Activated CD4-positive, alpha-beta T cell treated with anti-CD3 and anti-CD28 coated beads, Interleukin-2, amount 50 U/mL, for 48 hours (primary cell): ENCODE measurements around the gene FAR2.
"Not testable (repeated sequence)": the region's sequence is repeated elsewhere in the genome, so short reads cannot be mapped to it uniquely, and the experiment has no call there.

ENCODE experiments used
- DNase-seq, 2 experiments: peaks; one replicate each; pipeline ENCODE4 v3.0.0-alpha.2; 2020

The FAR2 gene

DNA sequence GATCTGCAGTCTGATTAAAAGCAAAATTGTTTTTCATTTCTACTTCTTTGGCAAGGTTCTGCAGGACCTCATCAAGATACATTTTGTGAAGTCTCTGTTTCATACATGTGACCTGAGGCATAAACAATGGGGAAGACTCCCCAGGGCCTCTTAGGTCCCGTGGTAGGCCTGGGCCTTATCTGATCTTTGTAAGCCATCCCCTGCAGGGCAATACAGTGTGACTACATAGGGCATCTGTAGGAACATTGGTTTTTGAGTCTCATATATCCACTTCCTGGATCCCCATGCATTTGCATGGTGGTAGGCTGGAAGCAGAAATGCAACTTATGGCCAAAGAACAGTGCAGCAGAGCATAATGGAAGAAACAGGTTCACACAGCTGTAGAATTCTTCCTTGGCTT, 6.0 kb downstream of the FAR2 start:
- DNase-seq: no peak

- no peak for DNase-seq
Observed at GRCh38 chr12:29157486-29157946, 8.4 kb downstream of the FAR2 start.

- no peak for DNase-seq
Observed at GRCh38 chr12:29158115-29158763, 9.2 kb downstream of the FAR2 start.

GRCh38 chr12:29159661-29160060, 10.6 kb downstream of the FAR2 start:
- DNase-seq: no peak

GRCh38 chr12:29160230-29160629, 11.2 kb downstream of the FAR2 start:
- DNase-seq: no peak

- no peak for DNase-seq
Observed at GRCh38 chr12:29163146-29163545, 14.1 kb downstream of the FAR2 start.

GRCh38 chr12:29164477-29165393, 15.7 kb downstream of the FAR2 start:
- no peak for DNase-seq

GRCh38 chr12:29167445-29167844, 18.4 kb downstream of the FAR2 start:
- DNase-seq: no peak

DNA sequence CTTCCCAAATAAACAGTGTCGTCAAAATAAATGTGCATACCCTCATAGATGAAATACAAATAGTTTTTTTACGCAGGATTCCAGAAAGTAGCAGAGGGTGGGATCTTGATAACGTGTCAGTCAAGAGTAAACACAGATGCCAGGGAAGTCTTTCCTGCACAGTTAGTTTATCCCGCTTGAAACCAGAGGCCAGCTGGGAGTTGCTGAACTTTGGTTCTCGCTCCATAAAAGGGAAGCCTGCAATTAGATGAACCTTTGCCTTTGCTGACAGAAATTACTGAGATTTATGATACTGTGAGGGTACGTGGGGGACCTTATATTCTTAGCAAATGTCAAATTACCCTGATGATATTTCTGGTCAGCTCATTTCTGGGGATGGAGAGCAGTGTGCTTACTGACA, 18.9 kb downstream of the FAR2 start:
- no peak for DNase-seq

DNA sequence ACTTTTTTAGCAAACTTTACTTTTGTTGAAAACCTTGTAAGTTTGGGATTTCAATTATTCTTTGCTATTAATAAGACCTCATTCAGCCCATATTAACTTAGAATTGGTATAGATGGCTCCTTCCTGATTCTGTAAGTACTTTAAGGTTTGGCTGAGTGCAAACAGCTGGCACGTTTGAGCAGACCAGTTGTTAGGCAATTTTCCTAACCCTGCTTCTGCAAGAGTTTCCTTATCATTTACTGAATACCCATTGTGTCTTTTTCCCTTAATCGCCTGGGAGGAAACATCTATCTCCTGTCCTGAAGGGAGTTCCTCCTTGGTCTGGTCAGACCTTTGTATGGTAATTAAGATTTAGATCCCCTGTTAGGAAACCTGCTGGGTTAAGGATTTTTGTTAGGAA, 20.9 kb downstream of the FAR2 start:
- not testable (repeated sequence) for DNase-seq

- not testable (repeated sequence) for DNase-seq
Observed at GRCh38 chr12:29170478-29171084, 21.5 kb downstream of the FAR2 start.

DNA sequence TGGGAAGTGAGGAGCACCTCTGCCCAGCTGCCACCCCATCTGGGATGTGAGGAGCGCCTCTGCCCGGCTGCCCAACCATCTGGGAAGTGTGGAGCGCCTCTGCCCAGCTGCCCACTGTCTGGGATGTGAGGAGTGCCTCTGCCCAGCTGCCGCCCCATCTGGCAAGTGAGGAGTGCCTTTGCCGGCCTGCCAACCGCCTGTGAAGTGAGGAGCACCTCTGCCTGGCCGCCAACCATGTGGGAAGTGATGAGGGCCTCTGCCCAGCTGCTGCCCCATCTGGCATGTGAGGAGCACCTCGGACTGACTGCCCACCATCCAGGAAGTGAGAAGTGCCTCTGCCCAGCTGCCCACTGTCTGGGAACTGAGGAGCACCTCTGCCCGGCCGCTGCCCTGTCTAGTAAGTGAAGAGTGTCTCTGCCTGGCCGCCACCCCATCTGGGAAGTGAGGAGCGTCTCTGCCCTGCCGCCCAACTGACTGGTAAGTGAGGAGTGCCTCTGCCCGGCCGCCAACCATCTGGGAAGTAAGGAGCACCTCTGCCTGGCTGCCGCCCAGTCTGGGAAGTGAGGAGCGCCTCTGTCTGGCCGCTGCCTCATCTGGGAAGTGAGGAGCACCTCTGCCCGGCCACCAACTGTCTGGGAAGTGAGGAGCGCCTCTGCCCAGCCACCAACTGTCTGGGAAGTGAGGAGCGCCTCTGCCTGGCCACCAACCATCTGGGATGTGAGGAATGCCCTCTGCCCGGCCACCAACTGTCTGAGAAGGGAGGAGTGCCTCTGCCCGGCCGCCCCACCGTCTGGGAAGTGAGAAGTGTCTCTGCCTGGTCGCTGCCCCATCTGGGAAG, 22.6 kb downstream of the FAR2 start:
- DNase-seq: no peak

DNA sequence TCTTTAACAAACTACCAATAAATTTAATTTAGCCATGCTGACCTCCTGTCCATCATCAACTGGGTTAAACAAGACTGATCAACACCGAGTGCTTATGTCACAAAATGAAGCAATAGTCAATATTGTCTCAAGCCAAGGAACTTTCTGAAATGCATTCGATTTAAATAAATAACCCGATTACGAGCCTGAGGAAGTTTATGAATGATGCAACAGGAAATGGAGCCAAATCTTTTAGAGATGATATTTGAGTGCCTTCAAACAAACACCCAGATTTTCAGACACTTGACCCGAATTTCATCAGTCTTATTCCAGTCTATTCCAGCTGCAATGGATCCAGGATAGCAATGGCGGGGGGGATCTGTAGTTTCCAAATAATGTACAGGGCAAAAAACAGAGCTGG, 27.9 kb downstream of the FAR2 start:
- DNase-seq: no peak

DNA sequence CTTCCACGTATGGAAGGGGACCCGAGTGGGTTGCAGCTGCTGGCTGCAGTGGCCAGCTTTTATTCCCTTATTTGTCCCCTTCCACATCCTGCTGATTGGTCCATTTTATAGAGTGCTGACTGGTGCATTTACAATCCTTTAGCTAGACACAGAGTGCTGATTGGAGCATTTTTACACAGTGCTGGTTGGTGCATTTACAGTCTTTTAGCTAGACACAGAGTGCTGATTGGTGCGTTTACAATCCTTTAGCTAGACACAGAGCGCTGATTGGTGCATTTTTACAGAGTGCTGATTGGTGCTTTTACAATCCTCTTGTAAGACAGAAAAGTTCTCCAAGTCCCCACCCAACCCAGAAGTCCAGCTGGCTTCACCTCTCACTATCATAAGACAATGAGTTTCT, 33.2 kb downstream of the FAR2 start:
- not testable (repeated sequence) for DNase-seq

DNA sequence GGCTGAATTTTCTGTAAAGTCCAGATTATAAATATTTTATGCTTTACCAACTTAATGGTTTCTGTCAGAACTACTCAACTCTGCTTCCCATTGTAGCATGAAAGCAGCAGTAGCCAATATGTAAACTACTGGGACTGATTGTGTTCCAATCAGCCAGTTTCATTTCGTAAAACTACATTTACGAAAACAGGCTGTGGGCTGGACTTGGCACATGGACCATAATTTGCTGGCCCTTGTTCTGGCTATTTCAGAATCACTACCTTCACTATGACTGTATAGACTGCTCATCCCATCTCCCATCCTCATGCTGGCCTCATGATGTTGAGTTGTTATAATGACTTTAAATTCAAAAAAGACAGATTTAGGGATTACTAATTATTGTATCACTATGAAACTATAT, 38.7 kb downstream of the FAR2 start:
- no peak for DNase-seq

- DNase-seq: no peak
Observed at GRCh38 chr12:29191267-29191850, 42.3 kb downstream of the FAR2 start.

GRCh38 chr12:29198901-29199300, 49.8 kb downstream of the FAR2 start:
- DNase-seq: no peak

DNA sequence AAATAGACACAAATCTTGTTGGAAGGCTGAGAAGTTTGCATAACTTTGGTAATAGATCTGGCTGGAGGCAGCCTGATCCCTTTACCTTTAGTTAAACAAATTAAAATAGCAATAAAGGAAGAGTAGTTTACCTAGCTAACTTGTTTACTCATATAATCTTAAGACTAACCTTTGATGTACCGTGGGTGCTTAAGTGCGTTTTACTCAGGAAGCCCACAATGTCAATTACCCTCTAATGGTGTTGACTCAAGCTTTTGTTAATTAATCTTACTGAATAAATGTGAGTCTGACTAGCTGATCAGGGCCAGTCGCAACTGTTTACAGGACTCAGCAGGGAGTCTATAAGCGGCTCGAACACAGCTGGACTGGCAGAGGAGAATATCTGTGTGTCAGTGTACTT, 51.5 kb downstream of the FAR2 start:
- no peak for DNase-seq

- DNase-seq: no peak
Observed at GRCh38 chr12:29201296-29201695, 52.2 kb downstream of the FAR2 start.

- DNase-seq: no peak
Observed at GRCh38 chr12:29201746-29202145, 52.7 kb downstream of the FAR2 start.

DNA sequence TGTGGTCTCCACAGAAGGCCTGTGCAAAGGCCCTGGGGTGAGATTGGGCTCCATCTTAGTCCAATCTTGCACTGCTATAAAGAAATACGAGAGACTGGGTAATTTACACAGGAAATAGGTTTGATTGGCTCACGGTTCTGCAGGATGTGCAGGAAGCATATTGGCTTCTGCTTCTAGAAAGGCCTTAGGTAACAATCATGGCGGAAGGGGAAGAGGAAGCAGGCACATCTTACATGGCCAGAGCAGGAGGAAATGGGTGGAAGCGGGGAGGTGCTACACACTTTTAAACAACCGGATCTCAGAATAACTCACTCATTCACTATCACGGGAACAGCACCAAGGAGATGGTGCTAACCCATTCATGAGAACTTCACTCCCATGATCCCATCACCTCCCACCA, 55.4 kb downstream of the FAR2 start:
- no peak for DNase-seq

GRCh38 chr12:29207120-29207519, 58.0 kb downstream of the FAR2 start:
- no peak for DNase-seq

DNA sequence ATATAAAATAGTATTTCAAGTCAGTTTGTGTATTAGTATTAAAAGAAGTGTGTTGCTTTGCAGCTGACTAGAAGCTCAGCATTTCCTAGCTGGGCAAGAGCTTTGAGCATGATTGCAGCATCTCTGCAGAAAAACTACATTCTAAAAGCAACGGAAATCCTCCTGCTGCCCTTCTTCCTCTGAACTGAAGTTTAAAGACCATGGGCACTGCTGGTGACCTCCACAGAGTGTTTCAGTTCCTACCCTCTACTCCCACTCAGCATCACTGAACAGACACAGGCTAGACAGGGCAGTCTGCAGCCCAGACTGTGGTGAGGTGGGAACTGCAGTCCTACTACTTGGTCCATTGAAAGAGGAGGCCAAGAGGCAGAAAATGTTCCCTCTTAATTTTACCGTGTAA, 59.0 kb downstream of the FAR2 start:
- DNase-seq: no peak
